ENCODE data around the gene SLC25A10.

The SLC25A10 gene

DNA sequence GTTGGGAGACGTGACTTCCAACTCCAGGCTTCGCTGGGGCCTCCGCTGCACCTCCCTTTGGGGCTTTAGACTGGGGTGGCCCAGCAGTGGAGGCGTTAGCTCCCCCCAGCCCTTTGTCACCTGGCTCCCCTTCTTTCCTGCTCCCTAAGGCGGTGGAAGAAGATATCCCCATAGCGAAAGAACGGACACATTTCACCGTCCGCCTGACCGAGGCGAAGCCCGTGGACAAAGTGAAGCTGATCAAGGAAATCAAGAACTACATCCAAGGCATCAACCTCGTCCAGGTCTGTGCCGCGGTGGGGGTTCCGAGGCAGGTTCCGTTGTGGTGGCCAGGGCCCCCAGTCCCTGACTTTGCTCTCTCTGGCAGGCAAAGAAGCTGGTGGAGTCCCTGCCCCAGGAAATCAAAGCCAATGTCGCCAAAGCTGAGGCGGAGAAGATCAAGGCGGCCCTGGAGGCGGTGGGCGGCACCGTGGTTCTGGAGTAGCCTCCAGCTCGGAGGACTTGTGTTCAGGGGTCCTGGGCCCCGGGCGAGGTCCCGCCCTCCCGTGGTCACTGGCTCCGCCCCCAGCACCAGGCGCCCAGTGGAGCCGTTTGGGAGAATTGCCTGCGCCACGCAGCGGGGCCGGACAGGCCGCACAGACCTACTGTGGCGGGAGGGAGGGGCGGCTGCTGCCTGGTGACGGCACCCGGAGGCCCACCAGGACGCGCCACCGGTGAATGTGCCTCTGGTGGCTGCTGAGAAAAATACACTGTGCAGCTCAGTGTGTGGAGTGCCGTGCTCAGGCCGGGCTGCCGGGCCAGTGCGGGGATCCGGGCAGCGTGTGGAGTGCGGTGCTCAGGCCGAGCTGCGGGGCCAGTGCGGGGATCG is 5.1 kb upstream of the SLC25A10 start:
- DNase-seq (ENCODE audit: low read depth) = no peak

DNA sequence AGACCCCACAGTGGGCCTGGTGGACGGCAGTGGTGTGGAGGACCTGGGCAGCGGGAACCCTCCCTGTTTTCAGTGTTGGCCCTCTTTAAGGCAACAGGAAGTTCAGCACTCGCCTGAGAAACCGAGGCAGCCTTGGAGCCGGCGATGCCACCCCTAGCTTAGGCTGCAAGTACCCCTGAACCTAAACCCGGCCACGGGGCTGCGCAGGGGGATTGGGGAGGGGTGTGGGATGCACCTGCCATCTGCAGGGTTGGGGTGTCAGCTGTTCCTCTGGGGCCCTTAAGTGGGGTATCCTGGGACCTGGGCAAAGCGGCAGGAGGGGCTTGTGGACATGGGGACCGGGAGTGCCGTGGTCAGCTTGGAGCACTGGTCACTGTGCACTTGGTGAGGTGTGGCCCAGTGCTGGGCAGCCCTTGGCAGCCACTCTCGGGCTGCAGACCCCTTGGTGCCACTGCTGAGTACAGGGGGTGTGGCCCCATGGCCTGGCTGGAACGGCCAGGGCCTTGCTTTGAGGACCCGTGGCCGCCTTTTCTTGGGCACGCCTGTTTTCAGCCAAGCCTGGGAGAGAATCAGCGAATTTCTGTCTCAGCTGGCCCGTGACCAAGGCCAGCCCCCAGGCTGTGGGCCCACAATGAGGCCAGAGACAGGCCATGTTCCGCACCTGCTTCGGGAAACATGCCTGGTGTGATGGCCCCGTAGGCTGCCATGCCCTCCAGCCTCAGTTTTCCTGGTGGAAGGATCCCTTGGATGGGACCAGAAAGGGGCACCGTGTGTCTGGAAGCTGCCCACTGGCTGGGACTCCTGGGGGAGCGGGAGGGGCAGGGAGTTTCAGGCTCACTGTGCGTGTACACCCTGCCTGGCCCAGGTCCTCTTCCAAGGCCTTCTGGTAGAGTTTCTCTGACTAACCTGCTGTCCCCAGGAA is 4.1 kb upstream of the SLC25A10 start:
- DNase-seq (ENCODE audit: low read depth) = no peak

DNA sequence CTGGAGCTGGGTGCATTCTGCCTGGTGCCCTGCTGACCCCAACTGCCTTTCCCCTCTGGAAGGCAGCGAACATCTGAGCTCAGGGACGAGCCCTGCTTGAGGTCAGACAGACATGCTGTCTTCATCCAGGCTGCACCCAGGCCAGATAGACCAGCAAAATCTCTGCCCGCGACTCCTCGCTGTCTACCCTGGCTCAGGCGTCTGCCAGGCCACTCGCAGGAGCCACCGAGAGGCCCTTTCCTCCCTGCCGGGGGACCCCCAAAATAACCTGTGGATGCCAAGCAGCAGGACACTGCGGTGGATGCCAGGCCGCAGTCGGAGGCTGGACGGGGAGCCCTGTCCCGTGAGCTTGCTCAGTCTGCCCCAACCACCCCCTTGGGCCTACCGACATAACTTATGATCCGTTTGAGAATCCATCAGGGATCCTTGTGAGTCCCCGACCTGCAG is 3.3 kb upstream of the SLC25A10 start:
- no peak for DNase-seq (ENCODE audit: low read depth)

DNA sequence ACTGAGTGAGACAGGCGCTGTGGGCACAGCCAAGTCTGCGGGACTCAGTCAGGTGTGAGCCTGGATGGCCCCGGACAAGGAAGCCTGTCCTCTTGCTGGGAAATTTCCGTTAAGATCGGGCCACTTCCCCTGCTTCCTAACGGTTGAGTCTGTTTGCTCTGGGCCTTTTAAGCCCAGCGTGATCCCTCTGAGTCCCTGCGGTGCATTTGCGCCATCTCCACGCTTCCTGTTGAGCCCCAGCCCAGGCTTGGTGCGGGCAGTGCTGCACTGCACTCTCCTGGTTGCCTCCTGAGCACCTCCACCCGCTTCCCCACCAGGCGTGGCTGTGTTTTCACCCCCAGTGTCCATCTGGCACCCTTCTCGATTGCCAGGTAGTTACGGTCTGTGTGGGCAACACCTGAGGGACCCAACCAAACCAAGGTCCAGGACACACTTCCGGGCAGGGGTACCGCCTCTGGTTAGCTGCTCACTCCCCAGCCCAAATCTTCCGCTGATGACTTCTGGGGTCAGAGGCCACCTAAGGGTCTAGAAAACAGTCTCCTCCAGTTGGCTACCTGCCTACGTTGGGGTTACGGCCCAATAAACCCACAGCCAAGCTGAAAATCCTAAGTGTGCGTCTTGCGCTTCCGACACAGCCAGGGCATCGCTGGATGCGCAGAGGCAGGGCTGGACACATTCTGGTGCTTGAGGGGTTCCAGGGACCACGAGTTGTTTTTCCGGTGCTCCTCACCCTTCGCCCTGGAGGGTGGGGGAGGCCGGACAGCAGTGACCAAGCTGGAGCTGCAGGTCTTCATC is 1.4 kb upstream of the SLC25A10 start:
- DNase-seq (ENCODE audit: low read depth) = peak; percentile 42

DNA sequence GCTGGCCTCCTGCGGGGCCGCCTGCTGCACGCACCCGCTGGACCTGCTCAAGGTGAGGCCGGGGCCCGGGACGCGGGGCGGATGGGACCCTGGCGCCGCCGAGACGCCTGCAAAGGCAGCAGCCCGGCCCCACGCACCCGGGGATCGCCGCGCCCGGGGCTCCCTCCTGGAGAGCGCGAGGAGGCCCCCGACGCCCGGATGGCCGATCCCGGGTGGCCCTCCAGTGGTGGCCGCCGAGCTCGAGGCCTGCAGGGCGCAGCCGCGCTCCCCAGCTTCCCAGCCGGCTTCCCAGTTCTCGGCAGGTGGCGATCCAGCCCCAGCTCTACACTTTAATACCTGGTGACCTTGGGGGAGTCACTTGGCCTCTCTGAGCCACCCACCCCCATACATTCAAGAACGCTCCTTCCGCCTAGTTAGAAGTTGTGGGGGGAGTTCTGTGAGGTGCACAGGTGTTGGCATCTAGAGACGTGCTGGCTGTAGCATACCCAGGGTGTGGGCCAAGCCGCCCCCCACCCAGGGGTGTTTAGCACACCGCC is 452 bp downstream of the SLC25A10 start:
- peak; percentile 61 for DNase-seq (ENCODE audit: low read depth)

DNA sequence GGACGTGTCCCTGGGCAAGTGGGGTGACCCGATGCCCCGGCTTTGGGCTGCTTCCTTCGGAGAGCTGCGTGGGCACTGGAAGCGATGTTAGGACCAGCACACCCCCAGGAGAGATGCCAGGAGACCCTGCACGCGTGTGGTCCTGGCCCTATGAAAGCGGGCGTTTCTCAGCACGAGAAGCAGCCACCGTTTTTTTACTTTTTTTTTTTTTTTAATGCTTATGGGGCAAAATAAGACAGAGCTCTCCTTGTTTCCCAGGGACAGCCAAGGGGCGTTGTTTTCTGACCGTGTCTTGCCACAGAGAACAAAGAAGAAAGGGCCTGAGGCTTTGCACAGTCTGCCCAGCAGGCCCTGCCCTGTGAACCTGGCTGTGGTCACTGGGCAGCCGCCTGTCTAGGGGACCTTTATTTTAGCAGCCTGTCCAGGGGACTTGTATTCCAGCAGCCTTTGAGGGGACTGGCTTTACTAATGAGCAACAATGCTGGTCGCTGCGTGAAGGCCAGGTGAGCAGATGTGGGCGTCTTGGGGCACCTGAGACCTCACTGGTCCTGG is 996 bp downstream of the SLC25A10 start:
- DNase-seq (ENCODE audit: low read depth) = peak; percentile 53

DNA sequence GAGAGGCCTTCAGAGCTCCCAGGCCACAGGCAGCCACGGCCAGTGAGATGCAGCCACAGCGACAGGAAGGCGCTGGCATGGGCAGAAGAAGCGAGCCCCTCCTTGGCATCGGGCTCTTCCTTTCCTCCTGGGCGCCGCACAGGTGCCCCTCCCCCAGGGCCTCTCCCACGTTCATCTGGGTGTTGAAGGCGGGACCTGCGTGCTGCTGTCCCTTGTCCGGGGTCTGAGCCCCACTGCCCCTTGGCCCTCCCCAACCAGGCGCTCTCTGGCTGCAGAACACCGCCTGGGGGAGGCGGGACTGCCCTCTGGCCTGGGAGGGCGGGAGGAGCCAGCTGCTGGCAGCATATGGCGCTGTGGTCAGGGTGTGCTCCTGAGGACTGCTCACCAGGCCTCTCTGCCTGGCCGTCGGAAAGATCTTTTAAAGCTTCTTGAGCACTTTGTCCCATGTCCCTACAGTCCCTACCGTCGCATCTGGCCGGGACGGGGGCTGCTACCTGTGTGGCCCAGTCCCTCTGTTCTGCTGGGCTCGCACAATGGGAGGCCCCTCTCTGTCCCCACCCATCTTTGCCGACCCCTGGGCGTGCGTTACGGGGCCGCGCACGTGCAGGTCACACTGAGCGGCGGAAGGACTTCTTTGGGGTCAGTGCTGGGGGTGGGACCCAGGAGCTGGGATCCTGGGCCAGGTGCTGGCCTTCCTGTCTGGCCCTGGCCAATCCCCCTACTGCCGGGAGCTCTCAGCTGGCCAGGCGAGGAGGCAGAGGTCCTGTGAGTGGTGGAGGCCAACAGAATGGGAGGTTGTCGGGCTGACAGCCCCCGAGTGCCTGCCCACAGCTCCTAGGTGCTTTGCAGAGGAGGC is 1.7 kb downstream of the SLC25A10 start:
- no peak for DNase-seq (ENCODE audit: low read depth)

DNA sequence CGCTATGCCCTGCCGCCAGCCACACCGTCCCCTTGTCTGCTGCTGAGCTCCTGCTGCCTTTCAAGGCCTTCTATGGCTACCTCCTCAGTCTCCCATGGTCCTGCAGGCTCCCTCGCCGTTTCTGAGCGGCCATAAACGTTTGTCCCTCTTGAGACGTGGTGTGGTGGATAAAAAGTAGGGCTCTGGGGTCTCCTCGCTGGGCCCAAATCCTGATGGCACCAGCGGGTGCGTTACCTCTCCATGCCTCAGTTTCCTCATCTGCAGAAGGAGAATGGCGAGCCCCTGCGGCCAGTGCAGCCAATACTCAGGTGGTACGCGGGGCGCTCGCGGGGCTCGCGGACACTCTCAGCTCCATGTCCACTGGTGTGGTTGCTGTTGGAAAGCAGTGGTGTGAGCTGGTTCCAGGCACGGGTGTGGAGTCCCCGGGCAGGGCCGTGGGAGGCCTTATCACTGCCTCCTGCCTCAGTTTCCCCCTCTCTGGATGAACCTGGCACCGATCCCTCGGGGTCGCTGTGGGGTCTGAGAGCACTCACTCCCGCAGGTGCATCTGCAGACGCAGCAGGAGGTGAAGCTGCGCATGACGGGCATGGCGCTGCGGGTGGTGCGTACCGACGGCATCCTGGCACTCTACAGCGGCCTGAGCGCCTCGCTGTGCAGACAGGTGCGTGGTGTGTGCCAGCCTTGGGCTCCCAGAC is 2.5 kb downstream of the SLC25A10 start:
- no peak for DNase-seq (ENCODE audit: low read depth)

DNA sequence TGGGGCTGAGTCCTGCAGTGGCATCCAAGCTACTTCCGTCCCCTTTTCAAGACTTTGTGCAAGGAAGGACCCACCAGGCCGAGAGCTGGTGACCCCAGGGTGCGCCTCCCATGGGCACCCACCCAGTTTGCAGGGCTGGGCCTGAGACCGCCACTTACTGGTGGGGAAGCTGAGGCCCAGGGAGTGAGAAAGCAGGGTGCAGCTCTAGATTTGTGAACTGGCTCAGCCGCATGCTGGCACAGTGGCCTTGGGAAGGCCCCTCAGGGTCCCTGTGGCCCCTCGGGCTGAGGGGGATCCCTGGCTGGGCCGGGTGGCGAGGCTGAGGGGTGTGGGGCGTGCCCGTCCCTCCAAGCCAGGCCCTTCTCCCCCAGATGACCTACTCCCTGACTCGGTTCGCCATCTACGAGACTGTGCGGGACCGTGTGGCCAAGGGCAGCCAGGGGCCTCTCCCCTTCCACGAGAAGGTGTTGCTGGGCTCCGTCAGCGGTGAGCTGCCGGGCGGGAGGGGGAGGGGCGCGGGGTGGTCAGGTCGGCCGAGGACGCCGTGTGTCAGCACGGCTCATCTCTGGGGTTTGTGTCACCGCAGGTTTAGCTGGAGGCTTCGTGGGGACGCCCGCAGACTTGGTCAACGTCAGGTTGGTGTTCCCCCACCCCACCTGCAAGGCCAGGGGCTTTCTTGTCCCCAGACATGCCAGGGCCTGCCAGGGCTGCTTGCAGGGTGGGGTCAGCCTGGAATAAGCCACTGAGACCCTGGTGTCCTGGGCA is 3.2 kb downstream of the SLC25A10 start:
- DNase-seq (ENCODE audit: low read depth) = no peak

DNA sequence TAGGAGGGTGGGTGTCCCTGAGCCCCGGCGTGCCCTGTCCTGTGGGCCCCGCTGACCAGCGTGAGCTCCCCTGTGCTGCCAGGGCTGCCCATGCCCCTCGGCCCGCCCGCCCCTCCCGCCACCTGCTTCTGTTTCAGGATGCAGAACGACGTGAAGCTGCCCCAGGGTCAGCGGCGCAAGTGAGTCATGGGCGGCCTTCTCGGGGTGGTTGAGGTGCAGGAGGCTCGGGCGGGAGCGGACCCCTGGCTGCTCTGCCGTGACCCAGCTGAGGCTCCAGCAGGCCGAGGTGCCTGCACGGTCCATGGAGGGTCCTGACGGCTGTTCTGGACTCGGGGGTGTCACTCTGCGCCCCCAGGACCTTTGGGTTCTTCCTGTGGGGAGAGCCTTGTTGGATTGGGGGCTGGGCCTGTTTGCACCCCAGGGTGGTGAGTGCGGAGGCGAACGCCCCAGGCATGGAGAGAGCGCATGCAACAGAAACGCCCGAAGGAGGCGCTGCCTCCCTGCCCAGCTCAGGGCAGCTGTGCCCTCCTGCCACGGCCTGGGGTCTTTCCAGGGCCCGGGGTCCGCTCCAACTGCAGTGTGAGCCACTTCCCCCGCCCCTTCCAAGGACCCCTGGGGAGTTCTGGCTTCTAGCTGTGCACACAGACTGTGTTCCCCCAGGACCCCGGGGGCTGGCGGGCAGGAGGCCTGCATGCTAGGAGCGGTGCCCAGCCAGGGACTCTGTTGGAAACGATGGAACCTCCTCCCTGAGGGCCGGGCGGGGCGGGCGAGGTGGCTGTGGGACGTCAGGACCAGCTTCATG is 4.0 kb downstream of the SLC25A10 start:
- DNase-seq (ENCODE audit: low read depth) = no peak

DNA sequence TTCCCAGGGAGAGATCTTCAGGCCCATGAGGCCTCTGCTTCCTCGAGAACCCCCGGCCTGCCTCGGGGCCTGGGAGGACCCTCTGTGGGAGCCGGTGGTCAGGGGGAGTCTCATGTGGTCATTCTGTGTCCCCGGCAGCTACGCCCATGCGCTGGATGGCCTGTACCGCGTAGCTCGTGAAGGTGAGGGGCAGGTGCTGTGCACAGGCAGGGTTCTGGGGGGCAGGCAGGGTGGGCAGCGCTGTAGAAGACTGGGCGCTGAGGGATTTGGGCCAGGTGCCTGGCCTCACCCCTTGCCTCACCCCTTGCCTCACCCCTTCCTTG is 4.6 kb downstream of the SLC25A10 start:
- no peak for DNase-seq (ENCODE audit: low read depth)

DNA sequence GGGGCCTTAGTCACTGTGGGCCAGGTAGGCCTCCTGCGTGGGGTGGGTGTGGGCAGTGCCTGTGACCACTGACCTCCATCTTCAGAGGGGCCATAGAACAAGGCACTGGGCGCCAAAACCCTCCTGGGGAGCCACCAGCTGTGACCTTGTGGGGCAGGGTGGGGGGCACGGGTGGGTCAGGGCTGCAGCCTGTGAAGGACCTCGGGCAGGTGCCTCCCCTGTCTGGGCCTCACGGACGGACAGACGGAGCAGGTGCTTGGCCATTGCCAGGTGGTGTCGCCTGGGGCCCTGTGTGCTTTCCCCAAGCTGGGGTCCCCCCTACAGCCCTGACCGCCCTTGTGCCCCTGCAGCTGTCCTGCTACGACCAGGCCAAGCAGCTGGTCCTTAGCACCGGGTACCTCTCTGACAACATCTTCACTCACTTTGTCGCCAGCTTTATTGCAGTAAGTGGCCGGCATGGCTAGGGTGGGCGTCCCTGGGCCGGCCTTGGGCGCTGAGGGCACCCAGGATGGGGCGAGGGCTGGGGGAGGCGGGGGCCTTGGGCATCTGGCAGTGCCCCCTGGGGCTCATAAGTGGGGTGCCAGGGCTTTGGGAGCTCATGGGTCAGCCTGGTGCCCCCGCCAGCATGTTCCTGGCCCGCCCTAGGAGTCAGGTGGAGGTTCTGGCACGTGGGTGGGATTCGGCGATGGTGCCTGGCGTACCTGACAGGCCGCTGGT is 5.1 kb downstream of the SLC25A10 start:
- no peak for DNase-seq (ENCODE audit: low read depth)

DNA sequence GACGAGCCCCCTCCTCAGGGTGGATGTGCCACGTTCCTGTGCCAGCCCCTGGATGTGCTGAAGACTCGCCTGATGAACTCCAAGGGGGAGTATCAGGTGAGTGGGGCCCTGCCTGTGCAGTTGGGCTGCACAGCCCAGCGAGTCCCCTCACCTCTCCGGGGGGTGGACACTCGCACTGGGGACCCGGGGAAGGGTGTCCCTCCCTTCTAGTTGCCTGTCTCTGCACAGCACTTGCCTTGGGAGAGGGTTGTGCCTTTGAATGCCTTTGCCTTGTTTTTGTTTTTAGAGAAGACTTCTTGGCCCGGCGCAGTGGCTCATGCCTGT is 5.6 kb downstream of the SLC25A10 start:
- no peak for DNase-seq (ENCODE audit: low read depth)

DNA sequence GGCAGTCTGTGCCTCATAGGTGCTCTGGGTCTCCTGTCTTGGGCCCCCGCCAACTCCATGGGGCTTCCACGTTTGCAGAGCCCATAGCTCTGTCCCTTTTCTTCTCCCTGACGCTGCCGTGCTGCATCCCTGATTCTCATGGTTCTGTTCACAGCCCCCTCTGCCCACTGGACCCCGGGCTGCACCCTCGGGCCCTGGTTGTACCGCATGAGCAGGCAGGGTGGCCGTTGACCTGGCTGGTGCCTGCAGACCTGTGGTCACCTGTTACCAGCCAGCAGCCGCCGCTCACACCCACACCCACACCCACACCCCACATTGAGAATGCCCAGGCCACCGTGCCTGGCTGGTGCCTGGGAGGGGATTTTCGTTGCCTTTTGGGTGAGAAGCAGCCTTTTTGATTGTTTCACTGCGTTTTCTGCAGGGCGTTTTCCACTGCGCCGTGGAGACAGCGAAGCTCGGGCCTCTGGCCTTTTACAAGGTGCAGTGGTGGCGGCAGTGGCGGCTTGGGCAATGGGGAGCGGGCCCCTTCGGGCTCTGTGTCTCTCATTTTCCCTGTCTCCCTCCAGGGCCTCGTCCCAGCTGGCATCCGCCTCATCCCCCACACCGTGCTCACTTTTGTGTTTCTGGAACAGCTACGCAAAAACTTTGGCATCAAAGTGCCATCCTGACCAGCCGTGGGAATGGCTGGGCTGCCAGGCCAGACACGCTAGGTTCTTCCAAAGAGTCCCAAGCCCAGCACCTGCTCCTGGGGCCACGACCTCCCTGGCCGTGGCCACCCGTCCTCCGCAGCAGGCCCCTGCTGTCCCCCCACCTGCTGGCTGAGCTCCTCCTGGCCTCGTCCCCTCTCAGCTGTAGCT is 7.6 kb downstream of the SLC25A10 start:
- DNase-seq (ENCODE audit: low read depth) = no peak

DNA sequence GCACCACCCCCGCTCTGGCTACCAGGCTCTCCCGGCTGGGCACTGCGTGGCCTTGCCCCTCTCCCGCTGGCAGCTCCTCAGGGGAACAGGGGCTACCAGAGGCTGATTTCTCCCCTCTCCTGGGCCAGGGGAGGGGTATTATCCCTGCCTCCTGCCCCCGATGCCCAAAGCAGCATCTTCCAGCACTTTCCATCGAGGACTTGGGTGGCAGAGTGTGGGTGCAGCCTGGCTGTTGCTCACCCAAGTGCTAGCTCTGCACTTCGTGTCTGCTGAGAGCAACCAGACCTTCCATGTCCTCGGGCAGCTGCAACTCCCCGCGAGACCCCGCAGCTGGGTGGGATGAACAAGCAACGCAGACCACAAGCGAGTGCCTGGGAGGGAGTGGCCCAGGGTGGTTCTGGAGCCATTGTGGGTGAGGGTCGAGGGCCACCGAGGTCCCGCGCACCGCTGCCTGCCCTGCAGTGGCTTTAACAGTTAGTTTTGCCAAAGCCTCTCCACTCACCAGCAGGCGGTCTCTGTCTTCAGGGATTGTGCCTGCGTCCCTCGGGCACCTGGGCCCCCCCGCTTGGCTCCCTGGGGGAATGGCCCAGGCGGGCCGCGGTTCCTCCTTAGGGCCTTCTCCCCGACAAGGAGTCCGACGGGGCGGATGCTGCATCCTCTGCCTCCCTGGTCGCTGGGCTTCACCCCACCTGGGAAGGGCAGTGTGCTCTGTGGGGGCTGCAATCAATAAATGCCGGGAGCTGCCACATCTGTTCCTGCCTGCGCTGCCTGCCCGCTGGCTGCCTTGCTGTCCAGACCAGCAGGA is 8.4 kb downstream of the SLC25A10 start:
- DNase-seq (ENCODE audit: low read depth) = no peak

Data from ELR (cell line).